ENCODE measurements around the gene POLR2H.

- TF ChIP-seq FOXM1 (IDR thresholded peaks at IDR 0.05; ENCODE audit: borderline replicate concordance) (no peak), NFRKB (IDR thresholded peaks at IDR 0.05) (no peak), SP1 (IDR thresholded peaks at IDR 0.05) (no peak), TARDBP (IDR thresholded peaks at IDR 0.05) (no peak), BHLHE40 (IDR thresholded peaks at IDR 0.05; ENCODE audit: borderline replicate concordance) (no peak), ELF4 (IDR thresholded peaks at IDR 0.05) (no peak)
Measured at GRCh38 chr3:184339001-184339400, 22.5 kb upstream of the POLR2H start.

Measured in HEK293T (cell line).